H1 (cell line): ENCODE measurements around the gene NAV2. TPM values are rescaled to one million over a fixed set of nuclear protein-coding genes. Genes with fewer than 3 reads are reported as not detected.

ENCODE experiments used
- CTCF ChIA-PET: fragments of 300-600 bp; sonication (Branson Sonifier 250); formaldehyde crosslinking; loops from one replicate; lab custom pipeline; 2021; ENCODE audit not compliant: partially characterized antibody; lab: Charles Lee
- POLR2A ChIA-PET: fragments of 300-600 bp; sonication (Branson Sonifier 250); formaldehyde crosslinking; loops from one replicate; lab custom pipeline; 2021; ENCODE audit warnings: inconsistent platforms; ENCODE audit not compliant: partially characterized antibody; lab: Charles Lee
- DNase-seq, 2 experiments: peaks; one replicate each; pipeline versions ENCODE4 v3.0.0 to v3.0.0-alpha.2; 2010 to 2022; ENCODE audit warnings: low spot score in 2 of 2, low read depth in 1 of 2, mixed read lengths in 1 of 2
- FAIRE-seq: peaks from 2 replicates; lab custom pipeline; 2011; peaks lifted over from hg19 to GRCh38; lab: Jason Lieb, UNC
- H2AFZ ChIP-seq: 2 replicates; pipeline ENCODE4 v1.8.1; 2012; ENCODE audit warnings: low read length, inconsistent platforms
- H2AK5ac ChIP-seq: 2 replicates; pipeline ENCODE4 v1.6.1; 2013; ENCODE audit warnings: low read depth, low read length
- H2BK120ac ChIP-seq: replicated peaks from 2 replicates; pipeline ENCODE3; 2013; ENCODE audit warnings: low read depth, low read length, inconsistent platforms
- H2BK12ac ChIP-seq: 2 replicates; pipeline ENCODE4 v1.6.1; 2013; ENCODE audit warnings: low read depth, low read length
- H2BK15ac ChIP-seq: 2 replicates; pipeline ENCODE4 v1.6.1; 2013; ENCODE audit warnings: low read length
- H2BK20ac ChIP-seq: 2 replicates; pipeline ENCODE4 v1.6.1; 2013; ENCODE audit warnings: low read length
- H2BK5ac ChIP-seq: 2 replicates; pipeline ENCODE4 v1.6.1; 2013; ENCODE audit warnings: low read depth, low read length
- H3K14ac ChIP-seq: 2 replicates; pipeline ENCODE4 v1.6.1; 2013; ENCODE audit warnings: inconsistent platforms; ENCODE audit not compliant: insufficient read length
- H3K18ac ChIP-seq: 2 replicates; pipeline ENCODE4 v1.6.1; 2013; ENCODE audit warnings: low read length; ENCODE audit errors: extremely low read depth
- H3K23ac ChIP-seq: 2 replicates; pipeline ENCODE4 v1.6.1; 2013; ENCODE audit warnings: inconsistent platforms; ENCODE audit not compliant: insufficient read length
- H3K23me2 ChIP-seq: 2 replicates; pipeline ENCODE4 v1.6.1; 2013; ENCODE audit warnings: low read depth, low read length
- H3K27ac ChIP-seq: 2 replicates; pipeline ENCODE4 v1.6.1; 2011; ENCODE audit warnings: low read depth, low read length, inconsistent platforms
- H3K27me3 ChIP-seq, 4 experiments: replicated peaks in 1 of 4; 1 replicate in 1 of 4; 2 replicates in 3 of 4; pipeline versions ENCODE4 v1.6.1 to v1.8.1; 2011 to 2013; ENCODE audit warnings: low read length in 3 of 4, mild to moderate bottlenecking in 3 of 4, inconsistent platforms in 2 of 4, mixed read lengths in 2 of 4, moderate library complexity in 1 of 4; ENCODE audit not compliant: control insufficient read depth in 3 of 4, insufficient read depth in 3 of 4; ENCODE audit errors: extremely low read depth in 1 of 4
- H3K36me3 ChIP-seq, 4 experiments: 2 replicates each; pipeline versions ENCODE4 v1.6.1 to v1.8.1; 2011 to 2013; ENCODE audit warnings: mild to moderate bottlenecking in 4 of 4, low read length in 3 of 4, moderate library complexity in 2 of 4, control low read depth in 1 of 4, inconsistent platforms in 1 of 4; ENCODE audit not compliant: insufficient read depth in 4 of 4, control insufficient read depth in 2 of 4
- H3K4ac ChIP-seq: replicated peaks from 2 replicates; pipeline ENCODE3; 2013; ENCODE audit warnings: low read length, low read depth, mixed read lengths, inconsistent platforms; ENCODE audit not compliant: insufficient read length
- H3K4me1 ChIP-seq, 4 experiments: replicated peaks in 1 of 4; 1 replicate in 1 of 4; 2 replicates in 3 of 4; pipeline versions ENCODE4 v1.6.1 to v1.8.1; 2011 to 2013; ENCODE audit warnings: low read length in 3 of 4, inconsistent platforms in 2 of 4, mixed read lengths in 1 of 4; ENCODE audit not compliant: insufficient read depth in 4 of 4, control insufficient read depth in 3 of 4
- H3K4me2 ChIP-seq, 2 experiments: 2 replicates each; pipeline versions ENCODE4 v1.6.1 to v1.8.1; 2011 to 2013; ENCODE audit warnings: low read depth in 2 of 2, low read length in 2 of 2, control low read depth in 1 of 2, inconsistent platforms in 1 of 2, mild to moderate bottlenecking in 1 of 2; ENCODE audit not compliant: insufficient read depth in 1 of 2
- H3K4me3 ChIP-seq, 4 experiments: fragments of 200-600, 300-600 bp in 1 of 4; sonication (generic), shearing (Covaris generic), sonication (Bioruptor Twin) in 1 of 4; 2 replicates each; pipeline versions ENCODE4 v1.5.1 to v1.8.1; 2011 to 2016; ENCODE audit warnings: low read length in 4 of 4, low read depth in 3 of 4, control low read depth in 2 of 4, inconsistent platforms in 2 of 4, mild to moderate bottlenecking in 2 of 4, mixed read lengths in 1 of 4, moderate library complexity in 1 of 4; ENCODE audit not compliant: insufficient read depth in 2 of 4; ENCODE audit errors: extremely low read depth in 1 of 4
- H3K56ac ChIP-seq: replicated peaks from 2 replicates; pipeline ENCODE3; 2013; ENCODE audit warnings: low read depth, mild to moderate bottlenecking, mixed read lengths, low read length, inconsistent platforms; ENCODE audit not compliant: insufficient read length
- H3K79me1 ChIP-seq: 2 replicates; pipeline ENCODE4 v1.6.1; 2013; ENCODE audit warnings: low read depth, low read length, control low read depth
- H3K79me2 ChIP-seq, 2 experiments: 2 replicates each; pipeline versions ENCODE4 v1.6.1 to v1.8.1; 2012 to 2013; ENCODE audit warnings: low read length in 2 of 2, mild to moderate bottlenecking in 2 of 2, inconsistent platforms in 1 of 2; ENCODE audit not compliant: insufficient read depth in 2 of 2, control insufficient read depth in 1 of 2
- H3K9ac ChIP-seq, 4 experiments: replicated peaks in 1 of 4; 1 replicate in 1 of 4; 2 replicates in 3 of 4; pipeline versions ENCODE4 v1.6.1 to v1.8.1; 2011 to 2013; ENCODE audit warnings: low read depth in 3 of 4, low read length in 3 of 4, control low read depth in 2 of 4, mild to moderate bottlenecking in 2 of 4, moderate library complexity in 2 of 4, inconsistent platforms in 1 of 4; ENCODE audit errors: extremely low read depth in 1 of 4
- H3K9me3 ChIP-seq, 2 experiments: 2 replicates each; pipeline versions ENCODE4 v1.6.1 to v1.8.1; 2012 to 2013; ENCODE audit warnings: mild to moderate bottlenecking in 2 of 2, moderate library complexity in 2 of 2, control low read depth in 1 of 2, inconsistent platforms in 1 of 2, low read depth in 1 of 2, low read length in 1 of 2, mixed read lengths in 1 of 2; ENCODE audit not compliant: insufficient read depth in 2 of 2
- H4K20me1 ChIP-seq, 2 experiments: replicated peaks in 1 of 2; 2 replicates each; pipeline versions ENCODE3 to v1.8.1; 2011 to 2013; ENCODE audit warnings: inconsistent platforms in 2 of 2, low read length in 2 of 2, mild to moderate bottlenecking in 1 of 2; ENCODE audit not compliant: insufficient read depth in 2 of 2, control insufficient read depth in 1 of 2
- H4K5ac ChIP-seq: 2 replicates; pipeline ENCODE4 v1.6.1; 2013; ENCODE audit warnings: low read length, low read depth, mixed read lengths, inconsistent platforms; ENCODE audit not compliant: insufficient read length
- H4K8ac ChIP-seq: 2 replicates; pipeline ENCODE4 v1.8.0; 2013; ENCODE audit warnings: mild to moderate bottlenecking, moderate library complexity, low read length, inconsistent platforms; ENCODE audit not compliant: insufficient read depth; ENCODE audit errors: extremely low read depth
- H4K91ac ChIP-seq: replicated peaks from 2 replicates; pipeline ENCODE3; 2013; ENCODE audit warnings: low read length, mixed read lengths, inconsistent platforms; ENCODE audit not compliant: insufficient read length
- ASH2L ChIP-seq: fragments of 200-600, 300-600 bp; sonication (generic); IDR thresholded peaks from one replicate; pipeline ENCODE4 v1.7.1; 2017; ENCODE audit warnings: low read length
- CBX8 ChIP-seq: fragments of 300-800, 300-1000 bp; sonication (generic); IDR thresholded peaks from 2 replicates; pipeline ENCODE4 v1.7.1; 2016; ENCODE audit warnings: low read depth, low read length, borderline replicate concordance
- EGR1 ChIP-seq: IDR thresholded peaks from 2 replicates; pipeline ENCODE4 v1.6.1; 2011; ENCODE audit warnings: low read depth, low read length, borderline replicate concordance
- EP300 ChIP-seq, 2 experiments: IDR thresholded peaks; 1 replicate in 1 of 2; 2 replicates in 1 of 2; pipeline ENCODE4 v1.6.1; 2011 to 2012; ENCODE audit warnings: low read depth in 2 of 2, low read length in 2 of 2, mild to moderate bottlenecking in 2 of 2, borderline replicate concordance in 1 of 2, inconsistent platforms in 1 of 2, moderate library complexity in 1 of 2
- HDAC2 ChIP-seq, 2 experiments: fragments of 300-600 bp in 1 of 2; sonication (generic) in 1 of 2; IDR thresholded peaks; 2 replicates each; pipeline ENCODE4 v1.6.1; 2011 to 2012; ENCODE audit warnings: low read depth in 2 of 2, low read length in 2 of 2, mild to moderate bottlenecking in 2 of 2, moderate library complexity in 2 of 2, borderline replicate concordance in 1 of 2, inconsistent platforms in 1 of 2
- JUN ChIP-seq: IDR thresholded peaks from 2 replicates; pipeline ENCODE4 v1.6.1; 2011; ENCODE audit warnings: low read depth, mild to moderate bottlenecking, improper control_type of control experiment, low read length
- POLR2AphosphoS5 ChIP-seq: IDR thresholded peaks from 2 replicates; pipeline ENCODE4 v1.6.1; 2011; ENCODE audit warnings: low read depth, low read length
- RFX5 ChIP-seq: IDR thresholded peaks from 2 replicates; pipeline ENCODE4 v1.6.1; 2011; ENCODE audit warnings: low read depth, low read length, improper control_type of control experiment, borderline replicate concordance
- SIX5 ChIP-seq: IDR thresholded peaks from 2 replicates; pipeline ENCODE4 v1.6.1; 2011; ENCODE audit warnings: mild to moderate bottlenecking, low read depth, low read length
- SP4 ChIP-seq: IDR thresholded peaks from 2 replicates; pipeline ENCODE4 v1.6.1; 2012; ENCODE audit warnings: low read length, inconsistent platforms
- SRF ChIP-seq: IDR thresholded peaks from 2 replicates; pipeline ENCODE4 v1.6.1; 2011; ENCODE audit warnings: mild to moderate bottlenecking, low read depth, low read length, moderate library complexity
- TAF7 ChIP-seq: optimal IDR thresholded peaks from 2 replicates; pipeline ENCODE3; 2011; ENCODE audit warnings: low read depth, mild to moderate bottlenecking, inconsistent platforms, low read length, moderate library complexity, borderline replicate concordance
- TEAD4 ChIP-seq: IDR thresholded peaks from 2 replicates; pipeline ENCODE4 v1.6.1; 2012; ENCODE audit warnings: low read depth, low read length, inconsistent platforms, mixed read lengths
- polyA plus RNA-seq, 7 experiments: library from polyadenylated mRNA; depleted of rRNA in 3 of 7; stranded (reverse) in 5 of 7; unstranded in 2 of 7; fragments of >200 nt in 5 of 7; fragments of 200-250 nt in 2 of 7; gene quantifications; 1 replicate in 5 of 7; 2 replicates in 1 of 7; 4 replicates in 1 of 7; pipeline versions ENCODE4 v1.2.1 to v1.2.3, GENCODE V29; 2011 to 2013; ENCODE audit warnings: missing spikeins in 2 of 7, mixed read lengths in 2 of 7
- total RNA-seq: library from RNA; stranded (reverse); fragmentation: NEBNext Ultra II Directional; extraction: Animal tissue kit (Norgen Biotek cat#: 25700); gene quantifications from 2 replicates; pipeline ENCODE4 v1.2.1, GENCODE V29; 2021
- TF ChIP-seq, protein P1 (sequence below): IDR thresholded peaks from 2 replicates; pipeline ENCODE4 v1.6.1; 2011; ENCODE audit warnings: low read length, improper control_type of control experiment

The NAV2 gene
- total and polyA plus RNA-seq, 2 of the 8 experiments (the other 6 are each of a cell fraction or from before 2014, with no cell fraction given) = 35.6 to 73.6 TPM

DNA sequence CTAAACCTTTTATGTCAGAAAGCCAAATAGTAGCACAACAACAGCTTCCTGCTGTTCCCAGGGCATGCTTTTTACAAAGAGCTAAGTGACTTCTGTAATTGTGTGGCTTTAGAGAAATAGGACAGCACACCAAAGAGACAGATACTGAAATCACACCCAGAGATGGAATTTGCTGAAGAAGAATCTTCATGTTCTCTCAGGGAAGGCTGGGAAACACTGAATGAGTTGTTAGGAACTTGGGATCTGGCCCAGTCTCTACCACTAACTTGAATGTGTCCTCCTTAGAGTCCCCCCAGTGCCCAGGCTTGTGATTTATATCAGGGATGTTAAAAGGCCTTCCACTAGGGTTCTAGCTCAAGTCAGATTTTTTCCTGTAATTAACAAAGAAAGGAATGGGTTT lies 272.5 kb downstream of the NAV2 start:
- H3K4me2 ChIP-seq = no peak overlapping the region
- no peaks in the 10 kb centered on the region for H4K20me1 ChIP-seq
- H3K9ac ChIP-seq = no peak overlapping the region
- no peak overlapping the region for H2BK120ac ChIP-seq
- no peak overlapping the region for H2BK20ac ChIP-seq
- no peak overlapping the region for H3K18ac ChIP-seq
- H3K4me3 ChIP-seq = no peak overlapping the region
- no peak overlapping the region for H2BK5ac ChIP-seq
- no peak overlapping the region for H3K4ac ChIP-seq
- H3K79me1 ChIP-seq = peaks cover 3% of the 10 kb centered on the region; the same call in 1 of the 2 replicates
- DNase-seq = no peak
- no peak overlapping the region for H4K91ac ChIP-seq
- no peak overlapping the region for H3K27ac ChIP-seq
- H2AK5ac ChIP-seq = no peak overlapping the region
- no peak for FAIRE-seq
- H4K5ac ChIP-seq = no peak overlapping the region
- H3K56ac ChIP-seq = no peak overlapping the region
- no peaks in the 10 kb centered on the region for H3K27me3 ChIP-seq
- no peak overlapping the region for H3K14ac ChIP-seq
- no peaks in the 10 kb centered on the region for H3K23me2 ChIP-seq
- no peaks in the 10 kb centered on the region for H3K9me3 ChIP-seq
- no peak overlapping the region for H4K8ac ChIP-seq
- H2BK12ac ChIP-seq = no peak overlapping the region
- H3K23ac ChIP-seq = no peak overlapping the region
- no peak overlapping the region for H2BK15ac ChIP-seq
- ChIA-PET CTCF (interaction anchor here (0.6 kb wide), 1 partner anchor 21 kb away, joined by 3 read pairs; no protein-coding TSS in a partner anchor), POLR2A (no interaction called here)
- H3K36me3 ChIP-seq = peaks cover 0 to 2% (median 1%) of the 10 kb centered on the region in 4 experiments; a peak in 2 of 8 replicates
- H2AFZ ChIP-seq = no peak overlapping the region
- no peaks in the 10 kb centered on the region for H3K79me2 ChIP-seq
- peaks cover 0 to 17% (median 8%) of the 10 kb centered on the region in 4 experiments; a peak in 6 of 7 replicates for H3K4me1 ChIP-seq
- TF ChIP-seq TEAD4 = no peak
- no peak for TF ChIP-seq TAF7
- TF ChIP-seq SP4 = no peak
- TF ChIP-seq HDAC2 (IDR thresholded peaks at IDR 0.05; ENCODE audit: borderline replicate concordance in 1 of 2, low read depth in 2 of 2, low read length in 2 of 2) = no peak
- TF ChIP-seq, protein P1, sequence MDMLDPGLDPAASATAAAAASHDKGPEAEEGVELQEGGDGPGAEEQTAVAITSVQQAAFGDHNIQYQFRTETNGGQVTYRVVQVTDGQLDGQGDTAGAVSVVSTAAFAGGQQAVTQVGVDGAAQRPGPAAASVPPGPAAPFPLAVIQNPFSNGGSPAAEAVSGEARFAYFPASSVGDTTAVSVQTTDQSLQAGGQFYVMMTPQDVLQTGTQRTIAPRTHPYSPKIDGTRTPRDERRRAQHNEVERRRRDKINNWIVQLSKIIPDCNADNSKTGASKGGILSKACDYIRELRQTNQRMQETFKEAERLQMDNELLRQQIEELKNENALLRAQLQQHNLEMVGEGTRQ = no peak
- TF ChIP-seq EP300 (IDR thresholded peaks at IDR 0.05; ENCODE audit: borderline replicate concordance in 1 of 2, low read depth in 2 of 2, low read length in 2 of 2) = no peak
- TF ChIP-seq JUN = no peak
- TF ChIP-seq SIX5 = no peak
- no peak for TF ChIP-seq SRF
- no peak for TF ChIP-seq CBX8
- no peak for TF ChIP-seq POLR2AphosphoS5
- no peak for TF ChIP-seq ASH2L
- no peak for TF ChIP-seq EGR1
- TF ChIP-seq RFX5 = no peak
